ENCODE data around the gene HRC.
"Not testable (repeated sequence)": the region's sequence is repeated elsewhere in the genome, so short reads cannot be mapped to it uniquely, and the experiment has no call there.

HRC gene

GRCh38 chr19:49130325-49130724, 24.9 kb downstream of the HRC start:
- Mint-ChIP-seq H3K4me1 (ENCODE audit: low read depth) (peaks cover 27% of the 10 kb centered on the region), H3K36me3 (ENCODE audit: low read depth) (no peaks in the 10 kb centered on the region), H3K27me3 (peaks cover 13% of the 10 kb centered on the region)

GRCh38 chr19:49129238-49129583, 26.0 kb downstream of the HRC start:
- Mint-ChIP-seq H3K36me3 (ENCODE audit: low read depth) (no peaks in the 10 kb centered on the region), H3K27ac (no peak overlapping the region), H3K4me1 (ENCODE audit: low read depth) (peaks cover 23% of the 10 kb centered on the region), H3K4me3 (peak overlapping the region; percentile 83), H3K9me3 (no peaks in the 10 kb centered on the region), H3K27me3 (peaks cover 5% of the 10 kb centered on the region)

More at GRCh38 chr19:49130325-49130724, 24.9 kb downstream of the HRC start:
- no peaks in the 10 kb centered on the region for H3K9me3 Mint-ChIP-seq
- H3K4me3 Mint-ChIP-seq, result no peak overlapping the region
- no peak overlapping the region for H3K27ac Mint-ChIP-seq

GRCh38 chr19:49128545-49129237, 26.5 kb downstream of the HRC start:
- Mint-ChIP-seq H3K27ac (peak overlapping the region; percentile 53), H3K27me3 (peaks cover 4% of the 10 kb centered on the region), H3K4me3 (peak overlapping the region; percentile 83), H3K36me3 (ENCODE audit: low read depth) (no peaks in the 10 kb centered on the region), H3K9me3 (no peaks in the 10 kb centered on the region), H3K4me1 (ENCODE audit: low read depth) (peaks cover 18% of the 10 kb centered on the region)

- Mint-ChIP-seq H3K4me1 (ENCODE audit: low read depth) (peaks cover 14% of the 10 kb centered on the region), H3K4me3 (peak overlapping the region; percentile 83), H3K36me3 (ENCODE audit: low read depth) (no peaks in the 10 kb centered on the region), H3K27me3 (no peaks in the 10 kb centered on the region), H3K9me3 (no peaks in the 10 kb centered on the region), H3K27ac (peak overlapping the region; percentile 87)
These were observed 27.3 kb downstream of the HRC start for GRCh38 chr19:49127674-49128544.

GRCh38 chr19:49127225-49127624, 28.0 kb downstream of the HRC start:
- not testable (repeated sequence) for H3K27ac Mint-ChIP-seq; H3K36me3 Mint-ChIP-seq (ENCODE audit: low read depth); H3K27me3 Mint-ChIP-seq; H3K9me3 Mint-ChIP-seq; H3K4me3 Mint-ChIP-seq
- H3K4me1 Mint-ChIP-seq (ENCODE audit: low read depth), result peaks cover 14% of the 10 kb centered on the region

- Mint-ChIP-seq H3K9me3 (no peaks in the 10 kb centered on the region), H3K4me1 (ENCODE audit: low read depth) (peaks cover 14% of the 10 kb centered on the region), H3K36me3 (ENCODE audit: low read depth) (no peaks in the 10 kb centered on the region), H3K27me3 (no peaks in the 10 kb centered on the region), H3K27ac (no peak overlapping the region), H3K4me3 (no peak overlapping the region)
These were observed 28.6 kb downstream of the HRC start for GRCh38 chr19:49126575-49126974.

GRCh38 chr19:49125025-49125731, 30.0 kb downstream of the HRC start:
- Mint-ChIP-seq H3K4me1 (ENCODE audit: low read depth) (peaks cover 21% of the 10 kb centered on the region), H3K36me3 (ENCODE audit: low read depth) (no peaks in the 10 kb centered on the region), H3K9me3 (no peaks in the 10 kb centered on the region), H3K27ac (no peak overlapping the region), H3K4me3 (no peak overlapping the region), H3K27me3 (peaks cover 9% of the 10 kb centered on the region)

GRCh38 chr19:49123285-49123684, 31.9 kb downstream of the HRC start:
- not testable (repeated sequence) for H3K9me3 Mint-ChIP-seq; H3K36me3 Mint-ChIP-seq (ENCODE audit: low read depth); H3K27ac Mint-ChIP-seq; H3K4me3 Mint-ChIP-seq; H3K27me3 Mint-ChIP-seq
- peaks cover 17% of the 10 kb centered on the region for H3K4me1 Mint-ChIP-seq (ENCODE audit: low read depth)

GRCh38 chr19:49121841-49122240, 33.4 kb downstream of the HRC start:
- not testable (repeated sequence) for H3K27me3 Mint-ChIP-seq; H3K9me3 Mint-ChIP-seq; H3K27ac Mint-ChIP-seq; H3K36me3 Mint-ChIP-seq (ENCODE audit: low read depth); H3K4me3 Mint-ChIP-seq
- H3K4me1 Mint-ChIP-seq (ENCODE audit: low read depth), result peaks cover 24% of the 10 kb centered on the region

- H3K4me1 Mint-ChIP-seq (ENCODE audit: low read depth), result peaks cover 24% of the 10 kb centered on the region
- H3K9me3 Mint-ChIP-seq, result no peaks in the 10 kb centered on the region
- H3K27me3 Mint-ChIP-seq, result peaks cover 9% of the 10 kb centered on the region
- peak overlapping the region; percentile 8 for H3K27ac Mint-ChIP-seq
- no peaks in the 10 kb centered on the region for H3K36me3 Mint-ChIP-seq (ENCODE audit: low read depth)
- peak overlapping the region; percentile 69 for H3K4me3 Mint-ChIP-seq
These were observed 34.3 kb downstream of the HRC start for GRCh38 chr19:49120868-49121267.

GRCh38 chr19:49120325-49120683, 34.9 kb downstream of the HRC start:
- Mint-ChIP-seq H3K4me3 (peak overlapping the region; percentile 69), H3K27ac (no peak overlapping the region), H3K9me3 (no peaks in the 10 kb centered on the region), H3K27me3 (peaks cover 9% of the 10 kb centered on the region), H3K4me1 (ENCODE audit: low read depth) (peaks cover 25% of the 10 kb centered on the region), H3K36me3 (ENCODE audit: low read depth) (no peaks in the 10 kb centered on the region)

- H3K36me3 Mint-ChIP-seq (ENCODE audit: low read depth), result no peaks in the 10 kb centered on the region
- H3K9me3 Mint-ChIP-seq, result no peaks in the 10 kb centered on the region
- H3K4me1 Mint-ChIP-seq (ENCODE audit: low read depth), result peaks cover 27% of the 10 kb centered on the region
- peak within 1 kb of the TSS; percentile 87 for H3K4me3 Mint-ChIP-seq
- H3K27ac Mint-ChIP-seq, result peak within 1 kb of the TSS; percentile 85
- H3K27me3 Mint-ChIP-seq, result peaks cover 9% of the 10 kb centered on the region
These were observed 35.5 kb downstream of the HRC start, which contains the start of gene PPFIA3 for GRCh38 chr19:49119411-49120324. Gene PPFIA3 (plus strand): TSS chr19:49119544. CDS start chr19:49127874, 8,330 bp downstream.

GRCh38 chr19:49118565-49119410, 36.4 kb downstream of the HRC start, which contains the start of gene C19orf73:
Gene C19orf73 (minus strand): TSS chr19:49119143. CDS start chr19:49119022, 121 bp downstream.
- Mint-ChIP-seq H3K9me3 (no peaks in the 10 kb centered on the region), H3K27ac (peak within 1 kb of the TSS; percentile 85), H3K4me3 (peak within 1 kb of the TSS; percentile 87), H3K27me3 (peaks cover 9% of the 10 kb centered on the region), H3K36me3 (ENCODE audit: low read depth) (no peaks in the 10 kb centered on the region), H3K4me1 (ENCODE audit: low read depth) (peaks cover 31% of the 10 kb centered on the region)
